ENCODE measurements around the gene PALD1. TPM values are rescaled to one million over a fixed set of nuclear protein-coding genes. Genes with fewer than 3 reads are reported as not detected.

PALD1 gene
- polyA plus RNA-seq, 1 of the 3 experiments (the other 2 are of a cell fraction): 0.16 TPM

GRCh38 chr10:70567603-70568002 lies 89.0 kb downstream of the PALD1 start:
- Histone ChIP-seq H3K27me3 (ENCODE audit: insufficient read depth) (no peaks in the 10 kb centered on the region), H4K20me1 (ENCODE audit: insufficient read depth) (no peaks in the 10 kb centered on the region), H3F3A (replicated peaks; ENCODE audit: insufficient read depth) (no peaks in the 10 kb centered on the region), H3K9me3 (no peaks in the 10 kb centered on the region), H3K27ac (ENCODE audit: low read depth in 2 of 2, low read length in 1 of 2) (no peak overlapping the region), H3K4me3 (ENCODE audit: low read depth in 2 of 2, low read length in 1 of 2) (no peak overlapping the region), H2AFZ (ENCODE audit: low read depth) (no peak overlapping the region), H3K36me3 (replicated peaks in 1 of 2; ENCODE audit: control insufficient read depth in 1 of 2, insufficient read depth in 2 of 2, low read length in 1 of 2) (no peaks in the 10 kb centered on the region), H3K9ac (no peak overlapping the region), H3K4me2 (no peak overlapping the region), H3K4me1 (ENCODE audit: control insufficient read depth in 1 of 2, insufficient read depth in 2 of 2, low read depth in 1 of 2, low read length in 1 of 2) (peaks cover 0 to 30% of the 10 kb centered on the region in 2 experiments; a peak in 1 of 4 replicates), H3K79me2 (ENCODE audit: insufficient read depth) (no peaks in the 10 kb centered on the region), H3K9me2 (no peaks in the 10 kb centered on the region)
- TF ChIP-seq MXI1 (IDR thresholded peaks at IDR 0.05; ENCODE audit: low read depth, low read length) (no peak), NRF1 (IDR thresholded peaks at IDR 0.05; ENCODE audit: low read depth, low read length) (no peak), JUND (IDR thresholded peaks at IDR 0.05) (no peak), ELF1 (IDR thresholded peaks at IDR 0.05) (no peak), ZBTB33 (IDR thresholded peaks at IDR 0.05; ENCODE audit: borderline replicate concordance, low read depth) (no peak), GABPA (IDR thresholded peaks at IDR 0.05; ENCODE audit: low read depth) (no peak), YY1 (IDR thresholded peaks at IDR 0.05; ENCODE audit: low read depth) (no peak), RAD21 (IDR thresholded peaks at IDR 0.05; ENCODE audit: low read length) (no peak), TAF1 (IDR thresholded peaks at IDR 0.05; ENCODE audit: borderline replicate concordance, low read depth, low read length) (no peak), PBX3 (IDR thresholded peaks at IDR 0.05) (no peak), IRF3 (IDR thresholded peaks at IDR 0.05; ENCODE audit: low read depth, low read length) (no peak), POLR2AphosphoS5 (IDR thresholded peaks at IDR 0.05; ENCODE audit: low read depth, low read length) (no peak), CHD2 (IDR thresholded peaks at IDR 0.05; ENCODE audit: low read length, partially characterized antibody) (no peak)
- no peak for DNase-seq
- 75% methylated on average over 3 of the region's 4 CpGs for WGBS (ENCODE audit: low lambda C conversion rate)
- ChIA-PET CTCF (interaction anchor here (0.8 to 1.8 kb wide), 3 partner anchors 18 to 312 kb away, joined by 3 to 4 read pairs (median 3); no protein-coding TSS in a partner anchor), POLR2A (no interaction called here)

- no peaks in the 10 kb centered on the region for H3K36me3 ChIP-seq (replicated peaks in 1 of 2; ENCODE audit: control insufficient read depth in 1 of 2, insufficient read depth in 2 of 2, low read length in 1 of 2)
- peaks cover 0 to 25% of the 10 kb centered on the region in 2 experiments; a peak in 1 of 4 replicates for H3K4me1 ChIP-seq (ENCODE audit: control insufficient read depth in 1 of 2, insufficient read depth in 2 of 2, low read depth in 1 of 2, low read length in 1 of 2)
- no peaks in the 10 kb centered on the region for H3K9me3 ChIP-seq
- H3K9ac ChIP-seq: no peak overlapping the region
- no peaks in the 10 kb centered on the region for H3K79me2 ChIP-seq (ENCODE audit: insufficient read depth)
- H3K27ac ChIP-seq (ENCODE audit: low read depth in 2 of 2, low read length in 1 of 2): no peak overlapping the region
- H3K4me3 ChIP-seq (ENCODE audit: low read depth in 2 of 2, low read length in 1 of 2): no peak overlapping the region
- no peaks in the 10 kb centered on the region for H3K9me2 ChIP-seq
- TF ChIP-seq YY1 (IDR thresholded peaks at IDR 0.05; ENCODE audit: low read depth): no peak
- no peak for TF ChIP-seq SMC3 (IDR thresholded peaks at IDR 0.05; ENCODE audit: low read depth, low read length)
- no peak for TF ChIP-seq FOSL2 (IDR thresholded peaks at IDR 0.05; ENCODE audit: borderline replicate concordance, low read depth)
- TF ChIP-seq ELF1 (IDR thresholded peaks at IDR 0.05): no peak
- TF ChIP-seq ZBTB33 (IDR thresholded peaks at IDR 0.05; ENCODE audit: borderline replicate concordance, low read depth): no peak
- no peak for TF ChIP-seq CTCF (IDR thresholded peaks at IDR 0.05)
- TF ChIP-seq FOXM1 (IDR thresholded peaks at IDR 0.05; ENCODE audit: low read depth): no peak
- TF ChIP-seq TCF12 (IDR thresholded peaks at IDR 0.05): no peak
- TF ChIP-seq MAX (IDR thresholded peaks at IDR 0.05; ENCODE audit: low read depth): no peak
- no peak for DNase-seq
- no peaks in the 10 kb centered on the region for H3K27me3 ChIP-seq (ENCODE audit: insufficient read depth)
- ChIA-PET CTCF (interaction anchor here (0.9 kb wide), 1 partner anchor 18 kb away, joined by 3 read pairs; no protein-coding TSS in a partner anchor), POLR2A (no interaction called here)
- no peak overlapping the region for H2AFZ ChIP-seq (ENCODE audit: low read depth)
- no peak overlapping the region for H3K4me2 ChIP-seq
- no peaks in the 10 kb centered on the region for H3F3A ChIP-seq (replicated peaks; ENCODE audit: insufficient read depth)
- H4K20me1 ChIP-seq (ENCODE audit: insufficient read depth): no peaks in the 10 kb centered on the region
- 71% methylated on average over 3 of the region's 3 CpGs for WGBS (ENCODE audit: low lambda C conversion rate)
Observed at GRCh38 chr10:70568113-70568512, 89.5 kb downstream of the PALD1 start.

All from SK-N-SH (cell line).